IPS-15b (cell line): ENCODE data around the gene SOAT1.
"Not testable (repeated sequence)": the region's sequence is repeated elsewhere in the genome, so short reads cannot be mapped to it uniquely, and the experiment has no call there.

ENCODE experiments used
- H3K27me3 ChIP-seq: one replicate; pipeline ENCODE4 v1.6.1; 2013; ENCODE audit warnings: low read length; ENCODE audit not compliant: control insufficient read depth, insufficient read depth
- H3K36me3 ChIP-seq: one replicate; pipeline ENCODE4 v1.6.1; 2013; ENCODE audit warnings: low read length; ENCODE audit not compliant: control insufficient read depth, insufficient read depth
- H3K4me1 ChIP-seq: one replicate; pipeline ENCODE4 v1.6.1; 2013; ENCODE audit warnings: mild to moderate bottlenecking, low read length; ENCODE audit not compliant: control insufficient read depth, insufficient read depth
- H3K4me3 ChIP-seq: one replicate; pipeline ENCODE4 v1.5.1; 2013; ENCODE audit warnings: low read depth, low read length
- H3K9ac ChIP-seq: one replicate; pipeline ENCODE4 v1.6.1; 2013; ENCODE audit warnings: low read depth, mild to moderate bottlenecking, low read length
- H3K9me3 ChIP-seq: one replicate; pipeline ENCODE4 v1.6.1; 2013; ENCODE audit warnings: mild to moderate bottlenecking, low read length; ENCODE audit not compliant: control insufficient read depth, insufficient read depth

The SOAT1 gene

GRCh38 chr1:179329862-179330261 is 36.3 kb downstream of the SOAT1 start:
- no peaks in the 10 kb centered on the region for H3K36me3 ChIP-seq
- H3K27me3 ChIP-seq = no peaks in the 10 kb centered on the region
- no peak overlapping the region for H3K9ac ChIP-seq

DNA sequence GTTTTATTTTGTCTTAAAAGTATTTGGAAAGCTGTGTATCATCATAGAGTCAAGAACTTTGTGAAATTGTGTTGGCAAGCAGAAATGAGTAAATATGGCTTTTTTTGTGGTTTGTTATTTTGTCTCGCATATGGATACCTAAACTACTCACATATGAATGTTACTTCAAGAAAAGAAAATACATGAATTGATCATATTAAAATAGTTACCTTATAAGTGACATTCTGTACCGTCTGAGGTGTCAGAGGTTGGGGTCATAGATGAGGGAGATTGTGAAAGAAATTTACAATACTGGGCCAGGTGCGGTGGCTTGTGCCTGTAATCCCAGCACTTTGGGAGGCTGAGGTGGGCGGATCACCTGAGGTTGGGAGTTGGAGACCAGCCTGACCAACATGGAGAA is 40.8 kb downstream of the SOAT1 start:
- no peaks in the 10 kb centered on the region for H3K36me3 ChIP-seq
- H3K9ac ChIP-seq = no peak overlapping the region
- H3K4me3 ChIP-seq = no peak overlapping the region
- H3K4me1 ChIP-seq = no peaks in the 10 kb centered on the region
- H3K27me3 ChIP-seq = no peaks in the 10 kb centered on the region
- H3K9me3 ChIP-seq = no peaks in the 10 kb centered on the region

More at GRCh38 chr1:179329862-179330261, 36.3 kb downstream of the SOAT1 start:
- no peak overlapping the region for H3K4me3 ChIP-seq
- no peaks in the 10 kb centered on the region for H3K4me1 ChIP-seq
- no peaks in the 10 kb centered on the region for H3K9me3 ChIP-seq

- no peak overlapping the region for H3K4me3 ChIP-seq
- no peak overlapping the region for H3K9ac ChIP-seq
- no peaks in the 10 kb centered on the region for H3K9me3 ChIP-seq
- no peaks in the 10 kb centered on the region for H3K27me3 ChIP-seq
- H3K36me3 ChIP-seq = no peaks in the 10 kb centered on the region
- no peaks in the 10 kb centered on the region for H3K4me1 ChIP-seq
These were observed 43.7 kb downstream of the SOAT1 start for GRCh38 chr1:179337288-179337687.

DNA sequence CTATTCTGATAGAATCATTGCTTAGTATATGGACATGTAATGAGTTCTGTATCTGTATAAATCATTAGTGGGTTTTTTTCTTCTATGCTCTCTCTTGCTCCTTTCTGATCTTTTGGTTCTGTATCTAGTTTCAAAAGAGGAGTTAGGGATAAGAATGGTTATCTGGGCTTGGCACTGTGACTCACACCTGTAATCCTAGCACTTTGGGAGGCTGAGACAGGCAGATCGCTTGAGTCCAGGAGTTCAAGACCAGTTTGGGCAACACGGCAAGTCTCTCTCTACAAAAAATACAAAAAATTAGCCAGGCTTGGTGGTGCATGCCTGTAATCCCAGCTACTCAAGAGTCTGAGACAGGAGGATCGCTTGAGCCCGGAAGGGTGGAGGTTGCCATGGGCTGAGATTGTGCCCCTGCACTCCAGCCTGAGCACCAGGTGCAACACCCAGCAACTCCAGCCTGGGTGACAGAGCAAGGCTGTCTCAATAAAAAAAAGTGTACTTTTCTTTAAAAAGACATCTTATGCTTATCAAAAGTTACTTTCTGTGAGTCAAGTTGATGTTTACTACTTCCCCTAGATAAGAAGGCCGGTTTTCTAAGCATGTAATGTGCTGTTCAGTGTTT is 44.5 kb downstream of the SOAT1 start:
- H3K36me3 ChIP-seq = no peaks in the 10 kb centered on the region
- H3K27me3 ChIP-seq = no peaks in the 10 kb centered on the region
- no peaks in the 10 kb centered on the region for H3K4me1 ChIP-seq
- no peak overlapping the region for H3K4me3 ChIP-seq
- H3K9me3 ChIP-seq = no peaks in the 10 kb centered on the region
- no peak overlapping the region for H3K9ac ChIP-seq

DNA sequence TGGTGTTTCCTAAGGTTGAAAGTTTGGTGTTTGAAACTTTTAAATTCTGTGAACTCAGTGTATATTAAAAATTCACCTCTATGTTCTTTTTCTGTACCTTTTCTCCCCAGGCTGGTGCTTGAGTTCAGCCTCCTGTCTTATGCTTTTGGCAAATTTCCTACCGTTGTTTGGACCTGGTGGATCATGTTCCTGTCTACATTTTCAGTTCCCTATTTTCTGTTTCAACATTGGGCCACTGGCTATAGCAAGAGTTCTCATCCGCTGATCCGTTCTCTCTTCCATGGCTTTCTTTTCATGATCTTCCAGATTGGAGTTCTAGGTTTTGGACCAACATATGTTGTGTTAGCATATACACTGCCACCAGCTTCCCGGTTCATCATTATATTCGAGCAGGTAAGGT is 47.3 kb downstream of the SOAT1 start:
- no peak overlapping the region for H3K9ac ChIP-seq
- no peaks in the 10 kb centered on the region for H3K9me3 ChIP-seq
- no peaks in the 10 kb centered on the region for H3K36me3 ChIP-seq
- H3K4me3 ChIP-seq = no peak overlapping the region
- H3K4me1 ChIP-seq = no peaks in the 10 kb centered on the region
- no peaks in the 10 kb centered on the region for H3K27me3 ChIP-seq

DNA sequence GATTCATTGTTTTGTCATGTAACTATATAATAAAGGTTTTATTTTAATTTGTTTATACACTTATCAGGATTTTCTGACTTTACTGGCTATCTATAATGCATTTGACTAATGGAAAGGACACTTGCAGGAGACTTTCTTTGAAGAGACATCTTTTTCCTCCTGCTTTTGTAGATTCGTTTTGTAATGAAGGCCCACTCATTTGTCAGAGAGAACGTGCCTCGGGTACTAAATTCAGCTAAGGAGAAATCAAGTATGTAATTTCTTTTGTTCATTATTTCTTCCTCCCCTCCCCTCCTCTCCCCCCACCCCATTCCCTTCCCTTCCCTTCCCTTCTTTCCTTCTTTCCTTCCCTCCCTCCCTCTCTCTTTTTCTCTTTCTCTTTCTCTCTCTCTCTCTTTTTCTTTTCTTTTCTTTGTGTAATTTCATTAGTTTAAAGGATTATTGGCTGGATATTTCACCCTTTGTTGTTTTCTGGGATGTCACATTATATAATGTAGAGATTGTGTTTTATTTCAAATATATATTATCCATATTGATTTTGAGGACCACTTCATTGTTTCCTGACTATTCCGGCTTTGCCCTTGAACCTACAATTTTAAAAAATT is 48.4 kb downstream of the SOAT1 start:
- Histone ChIP-seq H3K9ac (no peak overlapping the region), H3K4me1 (no peaks in the 10 kb centered on the region), H3K27me3 (no peaks in the 10 kb centered on the region), H3K36me3 (no peaks in the 10 kb centered on the region), H3K9me3 (no peaks in the 10 kb centered on the region), H3K4me3 (no peak overlapping the region)

DNA sequence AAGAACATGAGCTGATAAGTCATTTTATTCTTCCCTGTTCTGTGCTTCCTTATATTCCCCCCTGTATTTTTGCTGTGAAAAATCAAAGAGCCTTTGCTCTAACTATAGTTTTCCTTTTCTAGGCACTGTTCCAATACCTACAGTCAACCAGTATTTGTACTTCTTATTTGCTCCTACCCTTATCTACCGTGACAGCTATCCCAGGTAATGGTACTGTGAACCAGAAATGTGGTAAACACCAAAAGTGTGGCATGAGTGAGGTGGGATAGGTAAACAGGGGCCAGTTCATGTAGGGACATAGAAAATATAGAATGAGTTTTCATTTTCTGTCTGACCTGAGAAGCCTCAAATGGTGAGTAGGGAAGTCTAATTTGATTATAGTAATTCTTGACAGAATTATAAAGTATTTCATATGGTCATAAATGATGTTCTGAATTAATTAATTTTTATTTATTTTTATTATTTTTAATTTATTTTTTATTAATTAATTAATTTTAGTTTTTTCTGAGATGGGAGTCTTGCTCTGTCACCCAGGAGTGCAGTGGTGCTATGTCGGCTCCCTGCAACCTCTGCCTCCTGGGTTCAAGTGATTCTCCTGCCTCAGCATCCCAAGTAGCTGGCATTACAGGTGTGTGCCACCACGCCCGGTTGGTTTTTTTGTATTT is 49.3 kb downstream of the SOAT1 start:
- Histone ChIP-seq H3K36me3 (no peaks in the 10 kb centered on the region), H3K27me3 (no peaks in the 10 kb centered on the region), H3K4me1 (no peaks in the 10 kb centered on the region), H3K9ac (no peak overlapping the region), H3K9me3 (no peaks in the 10 kb centered on the region), H3K4me3 (no peak overlapping the region)

DNA sequence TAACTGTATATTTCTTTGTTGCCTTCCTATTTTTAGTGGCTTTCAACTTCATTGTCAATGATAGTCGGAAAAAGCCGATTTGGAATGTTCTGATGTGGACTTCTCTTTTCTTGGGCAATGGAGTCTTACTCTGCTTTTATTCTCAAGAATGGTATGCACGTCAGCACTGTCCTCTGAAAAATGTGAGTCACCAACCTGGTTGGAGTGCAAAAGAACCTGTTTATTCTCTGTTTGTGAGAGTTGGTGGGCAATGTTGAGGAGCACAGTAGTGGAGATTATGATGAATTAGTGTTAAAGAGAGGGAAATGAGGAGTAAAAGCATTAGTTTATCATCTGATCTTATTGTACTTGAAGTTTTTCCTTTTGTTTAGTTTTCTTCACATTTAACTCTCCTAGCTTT is 57.7 kb downstream of the SOAT1 start:
- no peaks in the 10 kb centered on the region for H3K36me3 ChIP-seq
- H3K4me3 ChIP-seq = no peak overlapping the region

DNA sequence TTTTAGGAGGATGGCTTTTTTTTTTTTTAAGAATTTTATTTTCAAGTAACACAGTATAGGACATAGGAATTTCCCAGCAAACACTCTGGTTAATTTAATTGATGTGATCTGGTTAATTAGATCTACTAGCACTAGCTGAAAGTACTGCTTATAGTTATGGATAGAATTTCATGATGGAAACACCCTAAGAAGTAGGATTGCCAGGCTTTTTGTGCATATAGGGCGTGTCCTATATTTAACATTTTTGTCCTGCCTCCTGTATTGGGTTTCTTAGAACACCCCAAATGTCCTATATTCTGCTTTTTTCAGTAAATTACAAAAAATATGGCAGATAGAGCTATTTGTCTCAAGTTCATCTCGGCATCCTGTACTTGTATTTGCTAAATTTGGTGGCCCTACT is 58.6 kb downstream of the SOAT1 start:
- H3K9ac ChIP-seq = no peak overlapping the region
- no peaks in the 10 kb centered on the region for H3K4me1 ChIP-seq
- no peaks in the 10 kb centered on the region for H3K9me3 ChIP-seq
- no peaks in the 10 kb centered on the region for H3K27me3 ChIP-seq
- no peak overlapping the region for H3K4me3 ChIP-seq
- H3K36me3 ChIP-seq = no peaks in the 10 kb centered on the region

More for the DNA sequence above, 57.7 kb downstream of the SOAT1 start:
- H3K4me1 ChIP-seq = no peaks in the 10 kb centered on the region
- H3K9me3 ChIP-seq = no peaks in the 10 kb centered on the region
- no peak overlapping the region for H3K9ac ChIP-seq
- no peaks in the 10 kb centered on the region for H3K27me3 ChIP-seq

DNA sequence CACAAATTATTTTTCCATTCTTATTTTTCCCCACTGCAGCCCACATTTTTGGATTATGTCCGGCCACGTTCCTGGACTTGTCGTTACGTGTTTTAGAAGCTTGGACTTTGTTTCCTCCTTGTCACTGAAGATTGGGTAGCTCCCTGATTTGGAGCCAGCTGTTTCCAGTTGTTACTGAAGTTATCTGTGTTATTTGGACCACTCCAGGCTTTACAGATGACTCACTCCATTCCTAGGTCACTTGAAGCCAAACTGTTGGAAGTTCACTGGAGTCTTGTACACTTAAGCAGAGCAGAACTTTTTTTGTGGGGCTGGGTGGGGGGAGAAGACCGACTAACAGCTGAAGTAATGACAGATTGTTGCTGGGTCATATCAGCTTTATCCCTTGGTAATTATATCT is 59.9 kb downstream of the SOAT1 start:
- no peaks in the 10 kb centered on the region for H3K9me3 ChIP-seq
- no peaks in the 10 kb centered on the region for H3K36me3 ChIP-seq

GRCh38 chr1:179361631-179362030 is 68.0 kb downstream of the SOAT1 start:
- not testable (repeated sequence) for H3K27me3 ChIP-seq, H3K36me3 ChIP-seq, H3K9ac ChIP-seq, H3K4me3 ChIP-seq, H3K4me1 ChIP-seq, H3K9me3 ChIP-seq

More for the DNA sequence above, 59.9 kb downstream of the SOAT1 start:
- Histone ChIP-seq H3K4me1 (no peaks in the 10 kb centered on the region), H3K9ac (no peak overlapping the region), H3K4me3 (no peak overlapping the region), H3K27me3 (no peaks in the 10 kb centered on the region)
